PC-3 (cell line): Measurements from ENCODE around the gene FBXO15. TPM values are rescaled to one million over a fixed set of nuclear protein-coding genes. Genes with fewer than 3 reads are reported as not detected.

ENCODE experiments used
- ATAC-seq: fragments of 200-7000 bp; cut with Tn5 transposase; 2 replicates; pipeline ENCODE4 v1.9.1; 2020; ENCODE audit warnings: mild to moderate bottlenecking, moderate library complexity
- BruUV-seq: library from RNA; stranded (reverse); fragments of 400-500 nt; replicated peaks from 2 replicates; lab custom pipeline; 2021; lab: Mats Ljungman, UMichigan
- CTCF ChIA-PET: fragments of 300-600 bp; sonication (Branson Sonifier 250); formaldehyde crosslinking; loops from one replicate; lab custom pipeline; 2022; ENCODE audit warnings: antibody characterized with exemption; lab: Charles Lee
- POLR2A ChIA-PET: fragments of 300-600 bp; sonication (Branson Sonifier 250); formaldehyde crosslinking; loops from one replicate; lab custom pipeline; 2022; ENCODE audit warnings: antibody characterized with exemption; ENCODE audit not compliant: unreplicated experiment; lab: Charles Lee
- DNase-seq: peaks from one replicate; pipeline ENCODE4 v3.0.0-alpha.2; 2015
- H2AFZ ChIP-seq: fragments of 300-600 bp; sonication (generic); 2 replicates; pipeline ENCODE4 v1.6.0; 2016; ENCODE audit warnings: antibody characterized with exemption, low read length
- H3F3A ChIP-seq: fragments of 300-600 bp; sonication (generic); one replicate; pipeline ENCODE4 v1.6.0; 2017; ENCODE audit warnings: antibody characterized with exemption, low read length, control low read depth, mild to moderate bottlenecking; ENCODE audit not compliant: unreplicated experiment
- H3K27ac ChIP-seq: fragments of 300-600 bp; sonication (generic); 2 replicates; pipeline ENCODE4 v1.5.1; 2016; ENCODE audit warnings: mild to moderate bottlenecking, low read length
- H3K27me3 ChIP-seq: fragments of 300-600 bp; sonication (generic); 2 replicates; pipeline ENCODE4 v1.6.1; 2016; ENCODE audit warnings: low read length, mixed read lengths
- H3K36me3 ChIP-seq: fragments of 300-600 bp; sonication (generic); 2 replicates; pipeline ENCODE4 v1.6.1; 2016; ENCODE audit warnings: low read depth, mixed run types, low read length, mixed read lengths
- H3K4me1 ChIP-seq: fragments of 300-600 bp; sonication (generic); 2 replicates; pipeline ENCODE4 v1.5.1; 2016; ENCODE audit warnings: low read length; ENCODE audit not compliant: insufficient read depth
- H3K4me2 ChIP-seq: fragments of 300-600 bp; sonication (generic); 2 replicates; pipeline ENCODE4 v1.6.0; 2016; ENCODE audit warnings: low read length
- H3K4me3 ChIP-seq: fragments of 300-600 bp; sonication (generic); 2 replicates; pipeline ENCODE4 v1.5.1; 2016; ENCODE audit warnings: mild to moderate bottlenecking, low read length, mixed read lengths
- H3K79me2 ChIP-seq: fragments of 300-600 bp; sonication (generic); 2 replicates; pipeline ENCODE4 v1.6.1; 2017; ENCODE audit warnings: low read length, mixed read lengths
- H3K9ac ChIP-seq: fragments of 300-600 bp; sonication (generic); 2 replicates; pipeline ENCODE4 v1.6.0; 2016; ENCODE audit warnings: mild to moderate bottlenecking, low read length
- H3K9me2 ChIP-seq: fragments of 300-600 bp; sonication (generic); replicated peaks from 2 replicates; pipeline ENCODE4 v1.6.1; 2016; ENCODE audit warnings: mixed run types, low read length, mixed read lengths
- H3K9me3 ChIP-seq: fragments of 300-600 bp; sonication (generic); 2 replicates; pipeline ENCODE4 v1.6.1; 2016; ENCODE audit warnings: low read length, mixed read lengths
- H4K20me1 ChIP-seq: fragments of 300-600 bp; sonication (generic); 2 replicates; pipeline ENCODE4 v1.6.1; 2016; ENCODE audit warnings: low read length, mixed read lengths
- CTCF ChIP-seq: fragments of 300-600 bp; sonication (generic); conservative IDR thresholded peaks from 2 replicates; pipeline ENCODE4 v1.5.1; 2017; ENCODE audit warnings: antibody characterized with exemption, low read depth, mild to moderate bottlenecking, low read length
- EZH2 ChIP-seq: fragments of 300-600 bp; sonication (generic); IDR thresholded peaks from one replicate; pipeline ENCODE4 v1.6.1; 2017; ENCODE audit warnings: antibody characterized with exemption, mild to moderate bottlenecking, low read length; ENCODE audit not compliant: unreplicated experiment
- EZH2phosphoT487 ChIP-seq: fragments of 300-600 bp; sonication (generic); IDR thresholded peaks from 2 replicates; pipeline ENCODE4 v1.6.1; 2018; ENCODE audit warnings: mild to moderate bottlenecking, antibody characterized with exemption, low read length, borderline replicate concordance
- intact Hi-C: fragments of 100-400 bp; cut with micrococcal nuclease; formaldehyde crosslinking; loops from 2 replicates; pipeline ENCODE4 v1.9.0; 2023
- total RNA-seq: library from RNA; depleted of rRNA; stranded (reverse); fragments of >200 nt; gene quantifications from 2 replicates; pipeline ENCODE4 v1.2.3, GENCODE V29; 2014; rRNA removed

The FBXO15 gene
- total RNA-seq, 1 experiment from 2014 or later = 0.87 TPM

- DNase-seq = no peak
- BruUV-seq = no TSS peak
- no peaks in the 10 kb centered on the region for H3K4me1 ChIP-seq
- H2AFZ ChIP-seq = no peak overlapping the region
- no peaks in the 10 kb centered on the region for H3F3A ChIP-seq
- H3K27ac ChIP-seq = no peak overlapping the region
- H3K4me3 ChIP-seq = no peak overlapping the region
- no peak overlapping the region for H3K4me2 ChIP-seq
- CTCF ChIA-PET = no interaction called here
- intact Hi-C loops = loop anchor here (1.0 kb wide), 1 partner anchor 77 kb away; no protein-coding TSS in a partner anchor
- H3K27me3 ChIP-seq = no peaks in the 10 kb centered on the region
- no peak for TF ChIP-seq EZH2
- TF ChIP-seq EZH2phosphoT487 = no peak
- TF ChIP-seq CTCF = no peak
- H3K9me2 ChIP-seq = no peaks in the 10 kb centered on the region
- no peak overlapping the region for H3K9ac ChIP-seq
- no peaks in the 10 kb centered on the region for H3K9me3 ChIP-seq
- H3K36me3 ChIP-seq = no peaks in the 10 kb centered on the region
- no peak for ATAC-seq
- POLR2A ChIA-PET = no interaction called here
- no peaks in the 10 kb centered on the region for H4K20me1 ChIP-seq
- H3K79me2 ChIP-seq = no peaks in the 10 kb centered on the region
Measured at GRCh38 chr18:74040008-74040407, 107.6 kb downstream of the FBXO15 start.

GRCh38 chr18:74029161-74029560 is 118.5 kb downstream of the FBXO15 start:
- no peaks in the 10 kb centered on the region for H3F3A ChIP-seq
- DNase-seq (no peak), ATAC-seq (no peak)
- H3K4me1 ChIP-seq = no peaks in the 10 kb centered on the region
- no peak for TF ChIP-seq EZH2
- no peak for TF ChIP-seq EZH2phosphoT487
- no peak for TF ChIP-seq CTCF
- no peak overlapping the region for H3K4me3 ChIP-seq
- H3K9me3 ChIP-seq = no peaks in the 10 kb centered on the region
- intact Hi-C loops = no loop called here
- ChIA-PET CTCF (no interaction called here), POLR2A (no interaction called here)
- no peaks in the 10 kb centered on the region for H3K36me3 ChIP-seq
- H3K9me2 ChIP-seq = no peaks in the 10 kb centered on the region
- H3K79me2 ChIP-seq = no peaks in the 10 kb centered on the region
- no TSS peak for BruUV-seq
- H3K27me3 ChIP-seq = peaks cover 28% of the 10 kb centered on the region; the same call in 1 of the 2 replicates
- H4K20me1 ChIP-seq = no peaks in the 10 kb centered on the region
- H2AFZ ChIP-seq = no peak overlapping the region
- H3K4me2 ChIP-seq = no peak overlapping the region
- H3K9ac ChIP-seq = no peak overlapping the region
- no peak overlapping the region for H3K27ac ChIP-seq

Other genes with a start within 250 kb of the FBXO15 start
- gene TIMM21, start 689 bp upstream of the FBXO15 start, total RNA-seq = 106 and 120 TPM in 2 replicates
- gene CYB5A, start 144.1 kb upstream of the FBXO15 start, total RNA-seq = 98.0 and 130 TPM in 2 replicates
- not detected in 2 replicates for gene C18orf63, start 168.0 kb upstream of the FBXO15 start, total RNA-seq